HepG2 (cell line): ENCODE data around the gene NRG4. TPM values are rescaled to one million over a fixed set of nuclear protein-coding genes. Genes with fewer than 3 reads are reported as not detected.

ENCODE experiments used
- ATAC-seq: fragments of 200-7000 bp; cut with Tn5 transposase; 3 replicates; pipeline ENCODE4 v1.9.1; 2020; ENCODE audit warnings: mild to moderate bottlenecking, moderate library complexity
- BruUV-seq: library from RNA; stranded (reverse); fragments of 400-500 nt; replicated peaks from 2 replicates; lab custom pipeline; 2021; lab: Mats Ljungman, UMichigan
- CTCF ChIA-PET: fragments of 300-600 bp; formaldehyde crosslinking; extraction: SDS; loops from one replicate; lab custom pipeline; 2021; ENCODE audit warnings: low total read pairs, inconsistent platforms, low intra/inter-chr PET ratio; lab: Yijun Ruan, JAX
- POLR2A ChIA-PET: fragments of 350-600 bp; sonication (Branson Sonifier 250); formaldehyde crosslinking; loops from one replicate; lab custom pipeline; 2020; ENCODE audit warnings: antibody characterized with exemption, inconsistent platforms; lab: Yijun Ruan, JAX
- DNase-seq: peaks from one replicate; pipeline ENCODE4 v3.0.0-alpha.2; 2015; ENCODE audit warnings: low spot score
- FAIRE-seq: peaks from 3 replicates; lab custom pipeline; 2011; peaks lifted over from hg19 to GRCh38; lab: Jason Lieb, UNC
- H2AFZ ChIP-seq: one replicate; pipeline ENCODE4 v1.6.1; 2011; ENCODE audit warnings: low read length, inconsistent platforms
- H3K27ac ChIP-seq: fragments of 300-600 bp; 3 replicates; pipeline ENCODE4 v1.8.0; 2011; ENCODE audit warnings: mixed run types, mild to moderate bottlenecking, mixed read lengths, low read length, inconsistent platforms; ENCODE audit not compliant: insufficient read depth; ENCODE audit errors: extremely low read length
- H3K27me3 ChIP-seq, 2 experiments: fragments of 200-600 bp in 1 of 2; 2 replicates in 1 of 2; 3 replicates in 1 of 2; pipeline versions ENCODE4 v1.6.0 to v1.8.0; 2011; ENCODE audit warnings: low read length in 2 of 2, mild to moderate bottlenecking in 2 of 2, moderate library complexity in 2 of 2, inconsistent platforms in 1 of 2; ENCODE audit not compliant: insufficient read depth in 2 of 2, control insufficient read depth in 1 of 2
- H3K36me3 ChIP-seq, 2 experiments: fragments of 200-600 bp in 1 of 2; replicated peaks in 1 of 2; 2 replicates in 1 of 2; 3 replicates in 1 of 2; pipeline versions ENCODE4 v1.5.1 to v1.8.0; 2011; ENCODE audit warnings: low read length in 2 of 2, inconsistent platforms in 1 of 2; ENCODE audit not compliant: insufficient read depth in 2 of 2, control insufficient read depth in 1 of 2
- H3K4me1 ChIP-seq: 2 replicates; pipeline ENCODE4 v1.5.1; 2012; ENCODE audit warnings: low read length, inconsistent platforms; ENCODE audit not compliant: insufficient read depth
- H3K4me2 ChIP-seq: 2 replicates; pipeline ENCODE4 v1.6.0; 2011; ENCODE audit warnings: low read depth, low read length, inconsistent platforms
- H3K4me3 ChIP-seq, 3 experiments: fragments of 200-600 bp in 1 of 3; sonication (generic), shearing (Covaris generic) in 1 of 3; replicated peaks in 1 of 3; 2 replicates each; pipeline ENCODE4 v1.5.1; 2011 to 2016; ENCODE audit warnings: low read length in 3 of 3, inconsistent platforms in 2 of 3, low read depth in 2 of 3, mild to moderate bottlenecking in 2 of 3, control low read depth in 1 of 3, mixed read lengths in 1 of 3; ENCODE audit not compliant: insufficient read depth in 1 of 3
- H3K79me2 ChIP-seq: one replicate; pipeline ENCODE4 v1.6.1; 2011; ENCODE audit warnings: low read length, inconsistent platforms; ENCODE audit not compliant: insufficient read depth
- H3K9ac ChIP-seq: 2 replicates; pipeline ENCODE4 v1.6.0; 2011; ENCODE audit warnings: mild to moderate bottlenecking, low read depth, low read length, inconsistent platforms; ENCODE audit not compliant: insufficient read depth
- H3K9me3 ChIP-seq: 2 replicates; pipeline ENCODE4 v1.5.1; 2012; ENCODE audit warnings: mild to moderate bottlenecking, low read length
- H4K20me1 ChIP-seq: 2 replicates; pipeline ENCODE4 v1.6.0; 2011; ENCODE audit warnings: inconsistent platforms, mild to moderate bottlenecking, low read length, moderate library complexity; ENCODE audit not compliant: insufficient read depth
- CTCF ChIP-seq: sonication (generic); formaldehyde crosslinking; IDR thresholded peaks from 2 replicates; pipeline ENCODE4 v1.5.0; 2020; ENCODE audit warnings: mild to moderate bottlenecking, missing genetic modification reagents, moderate library complexity
- LRRFIP1 ChIP-seq: sonication (generic); formaldehyde crosslinking; conservative IDR thresholded peaks from 2 replicates; pipeline ENCODE4 v1.4.0; 2020; ENCODE audit warnings: missing genetic modification reagents
- RBAK ChIP-seq: sonication (generic); formaldehyde crosslinking; IDR thresholded peaks from 2 replicates; pipeline ENCODE4 v1.5.1; 2020; ENCODE audit warnings: mild to moderate bottlenecking, missing genetic modification reagents
- RFX5 ChIP-seq: IDR thresholded peaks from 2 replicates; pipeline ENCODE4 v1.6.1; 2011; ENCODE audit warnings: low read depth, low read length, improper control_type of control experiment
- SETDB1 ChIP-seq: sonication (generic); formaldehyde crosslinking; IDR thresholded peaks from 2 replicates; pipeline ENCODE4 v1.5.1; 2020; ENCODE audit warnings: missing genetic modification reagents, mild to moderate bottlenecking, borderline replicate concordance
- ZHX2 ChIP-seq, 2 experiments: sonication (generic) in 1 of 2; formaldehyde crosslinking in 1 of 2; IDR thresholded peaks; 2 replicates each; pipeline versions ENCODE4 v1.6.1 to v1.9.0; 2014 to 2022; ENCODE audit warnings: antibody characterized with exemption in 1 of 2, borderline replicate concordance in 1 of 2, inconsistent platforms in 1 of 2, low read depth in 1 of 2, missing genetic modification reagents in 1 of 2
- ZNF275 ChIP-seq: sonication (generic); formaldehyde crosslinking; IDR thresholded peaks from 2 replicates; pipeline ENCODE4 v1.8.0; 2022; ENCODE audit warnings: missing genetic modification reagents, mild to moderate bottlenecking, inconsistent platforms, borderline replicate concordance
- ZNF557 ChIP-seq: sonication (generic); formaldehyde crosslinking; IDR thresholded peaks from 2 replicates; pipeline ENCODE4 v1.4.0; 2020; ENCODE audit warnings: missing genetic modification reagents
- WGBS: methylation state at CpG from one replicate; pipeline ENCODE4 v1.1.6; 2017; ENCODE audit warnings: low lambda C conversion rate; 5-methylcytosine and 5-hydroxymethylcytosine counted together
- in situ Hi-C: cut with HindIII; loops from 2 replicates; pipeline ENCODE4 v1.10.0; 2017; ENCODE audit warnings: low pct_unique_long_range_greater_than_20kb; ENCODE audit not compliant: extremely low pct_ligation_motif_present
- intact Hi-C: fragments of 100-400 bp; cut with micrococcal nuclease; formaldehyde crosslinking; loops from one replicate; pipeline ENCODE4 v1.10.0; 2022; ENCODE audit not compliant: unreplicated experiment
- polyA plus RNA-seq, 8 experiments: library from polyadenylated mRNA; depleted of rRNA in 3 of 8; stranded (reverse) in 7 of 8; unstranded in 1 of 8; fragments of >200 nt; fragmentation: Illumina TruSeq in 4 of 8; extraction: Trizol in 4 of 8; gene quantifications; 2 replicates each; pipeline versions ENCODE4 v1.2.1 to v1.2.3, GENCODE V29; 2011 to 2016; ENCODE audit warnings: low read depth in 4 of 8, missing spikeins in 1 of 8, mixed read lengths in 1 of 8; ENCODE audit not compliant: insufficient read depth in 1 of 8
- total RNA-seq, 5 experiments: library from RNA; depleted of rRNA; stranded (reverse); fragments of >200 nt; fragmentation: Illumina TruSeq; extraction: Trizol; gene quantifications; 2 replicates each; pipeline ENCODE4 v1.2.3, GENCODE V29; 2016; ENCODE audit warnings: low read depth in 1 of 5

Gene NRG4
- total and polyA plus RNA-seq, 2 of the 13 experiments (the other 11 are each of a cell fraction or from before 2014, with no cell fraction given) = 0.01 TPM; not detected in 1

- TF ChIP-seq LRRFIP1 (CRISPR knock-in tag) (no peak), RBAK (CRISPR knock-in tag) (no peak), SETDB1 (CRISPR knock-in tag) (no peak), RFX5 (no peak), CTCF (peak; percentile 33; the same call in 1 of the 2 replicates)
Observed at GRCh38 chr15:75928680-75929608, 83.3 kb downstream of the NRG4 start (continued).

- peaks cover 35% of the 10 kb centered on the region for H3K79me2 ChIP-seq
- H3K27me3 ChIP-seq = no peaks in the 10 kb centered on the region
- ATAC-seq (no peak), FAIRE-seq (no peak), DNase-seq (no peak)
- no peak overlapping the region for H3K27ac ChIP-seq
- in situ Hi-C loops (loop anchor here (10.0 kb wide), 2 partner anchors 113 to 203 kb away; a partner anchor contains a TSS), intact Hi-C loops (loop anchor here (10.0 kb wide), 1 partner anchor 203 kb away; a partner anchor contains a TSS)
- no peak overlapping the region for H3K4me2 ChIP-seq
- H3K4me1 ChIP-seq = no peaks in the 10 kb centered on the region
- peaks cover 14 to 81% of the 10 kb centered on the region in 2 experiments for H3K36me3 ChIP-seq
- ChIA-PET CTCF (no interaction called here), POLR2A (no interaction called here)
- WGBS = over 99% methylated on average over 4 of the region's 4 CpGs
- H4K20me1 ChIP-seq = peaks cover 4% of the 10 kb centered on the region; the same call in 1 of the 2 replicates
- no TSS peak for BruUV-seq
- H3K9ac ChIP-seq = no peak overlapping the region
- no peak overlapping the region for H3K4me3 ChIP-seq
- H3K9me3 ChIP-seq = no peaks in the 10 kb centered on the region
- no peak overlapping the region for H2AFZ ChIP-seq
- TF ChIP-seq ZHX2 (IDR thresholded peaks at IDR 0.05; ENCODE audit: low read depth) = no peak
- TF ChIP-seq ZHX2 (CRISPR knock-in tag; IDR thresholded peaks at IDR 0.05; ENCODE audit: borderline replicate concordance) = no peak
- TF ChIP-seq ZNF275 (CRISPR knock-in tag) = no peak
- no peak for TF ChIP-seq ZNF557 (CRISPR knock-in tag)
Observed at GRCh38 chr15:75927601-75928000, 84.6 kb downstream of the NRG4 start.
